GM18861 (cell line): ENCODE results near the gene ETFA.
"Not testable (repeated sequence)": the region's sequence is repeated elsewhere in the genome, so short reads cannot be mapped to it uniquely, and the experiment has no call there.

ENCODE experiments used
- ATAC-seq: cut with Tn5 transposase; IDR thresholded peaks from one replicate; pipeline ENCODE4 v1.9.1; 2021; ENCODE audit not compliant: unreplicated experiment

Gene ETFA

GRCh38 chr15:76282465-76282864, 28.8 kb downstream of the ETFA start:
- ATAC-seq = no peak

DNA sequence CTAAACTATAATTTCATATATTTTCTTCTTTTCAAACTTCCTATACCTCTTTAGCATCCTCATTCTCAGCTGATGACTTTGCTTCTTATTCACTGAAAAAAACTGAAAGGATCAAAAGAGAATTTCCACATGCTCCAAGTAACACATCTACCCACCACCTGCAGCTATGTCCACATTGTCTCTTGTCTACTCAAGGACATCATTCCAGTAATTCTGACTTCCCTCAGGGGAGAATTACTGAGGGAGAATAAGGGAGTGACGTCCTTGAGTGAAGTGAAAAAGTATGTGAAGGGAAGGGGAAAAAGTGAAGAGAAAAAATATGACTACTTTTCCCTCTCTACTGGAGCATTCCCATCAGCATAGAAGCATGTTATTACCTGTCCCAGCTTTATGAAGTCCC, 32.6 kb downstream of the ETFA start:
- no peak for ATAC-seq

DNA sequence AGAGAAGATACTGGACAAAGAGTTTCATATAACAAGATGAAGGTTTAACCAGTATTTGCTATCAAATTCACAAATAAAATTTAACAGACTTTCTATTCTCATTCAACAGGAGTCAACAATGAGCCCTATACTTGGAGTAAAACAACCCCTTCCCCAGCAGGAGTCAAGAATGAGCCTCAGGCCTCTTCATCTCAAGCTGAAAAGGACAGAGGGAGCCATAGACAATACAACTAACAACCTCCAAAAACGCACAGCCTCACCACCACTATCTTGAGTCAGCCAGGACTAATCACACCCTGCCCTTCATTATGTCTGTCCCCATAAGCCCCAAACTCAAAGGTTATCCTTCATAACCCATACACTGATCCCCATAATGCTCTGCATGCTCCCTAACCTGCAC, 36.4 kb downstream of the ETFA start:
- no peak for ATAC-seq

GRCh38 chr15:76274226-76274625, 37.0 kb downstream of the ETFA start:
- no peak for ATAC-seq

DNA sequence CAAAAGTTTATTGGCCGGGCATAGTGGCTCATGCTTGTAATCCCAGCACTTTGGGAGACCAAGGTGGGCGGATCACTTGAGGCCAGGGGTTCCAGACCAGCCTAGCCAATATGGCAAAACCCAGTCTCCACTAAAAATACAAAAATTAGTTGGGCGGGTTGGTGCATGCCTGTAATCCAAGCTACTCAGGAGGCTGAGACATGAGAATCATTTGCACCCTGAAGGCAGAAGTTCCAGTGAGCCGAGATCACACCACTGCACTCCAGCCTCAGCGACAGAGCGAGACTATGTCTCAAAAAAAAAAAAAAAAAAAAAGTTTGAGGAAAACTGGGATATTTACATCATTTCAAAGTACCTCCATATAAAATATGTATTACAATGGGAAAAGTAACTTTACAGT, 40.4 kb downstream of the ETFA start:
- ATAC-seq = no peak

GRCh38 chr15:76267077-76267476, 44.2 kb downstream of the ETFA start:
- ATAC-seq = no peak

- not testable (repeated sequence) for ATAC-seq
Measured at GRCh38 chr15:76265769-76266168, 45.5 kb downstream of the ETFA start.

DNA sequence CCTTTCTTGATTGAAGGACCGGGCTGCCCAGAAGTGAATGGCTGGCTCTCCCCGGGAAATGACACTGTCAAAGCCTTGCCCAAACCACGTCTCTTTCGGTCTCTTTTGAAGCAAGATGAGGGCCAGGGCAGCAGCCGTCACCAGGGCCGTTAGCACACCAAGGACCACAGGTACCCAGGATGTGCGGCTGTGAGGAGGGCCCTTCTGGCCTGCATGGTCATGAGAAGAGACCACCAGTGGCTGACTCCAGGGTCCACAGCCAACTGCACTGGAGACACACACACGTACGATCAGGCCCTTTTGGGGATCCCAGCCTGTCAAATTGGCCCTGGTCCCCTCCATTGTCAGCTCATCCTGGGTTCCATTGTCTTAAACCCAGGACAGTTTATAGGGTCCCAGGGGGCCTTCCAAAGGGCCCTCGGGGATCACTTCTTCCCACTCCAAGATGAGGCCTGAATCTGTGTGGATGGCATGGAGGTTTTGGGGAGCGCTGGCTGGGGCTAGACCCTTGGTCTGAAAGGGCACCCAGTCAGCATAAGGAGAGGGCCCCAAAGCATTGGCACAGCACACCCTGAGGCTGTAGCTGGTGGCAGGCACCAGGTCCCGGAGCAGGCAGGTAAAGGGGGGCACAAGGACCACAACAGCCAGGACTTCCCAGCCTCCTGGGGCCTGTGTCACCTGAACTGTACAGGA, 50.9 kb downstream of the ETFA start:
- ATAC-seq = no peak

- ATAC-seq = no peak
Measured at GRCh38 chr15:76259392-76259791, 51.9 kb downstream of the ETFA start.

DNA sequence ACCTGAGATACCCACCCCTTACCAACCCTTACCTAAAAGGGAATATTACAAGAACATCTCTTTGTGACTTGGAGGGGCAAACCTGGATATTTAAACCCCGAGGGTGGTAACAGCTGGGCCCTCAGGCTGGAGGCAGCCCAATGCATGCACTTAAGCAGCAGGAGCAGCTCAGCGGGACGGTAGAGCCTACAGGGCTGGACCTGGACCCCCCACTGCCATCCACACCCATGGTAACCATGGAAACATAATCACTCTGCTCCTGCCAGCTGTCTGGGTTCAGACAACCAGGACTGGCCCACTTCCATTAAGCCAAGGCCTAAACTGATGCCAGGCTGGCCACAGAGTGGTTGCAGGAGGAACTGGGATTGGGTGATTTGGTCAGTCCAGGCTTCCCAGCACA, 52.8 kb downstream of the ETFA start:
- no peak for ATAC-seq

DNA sequence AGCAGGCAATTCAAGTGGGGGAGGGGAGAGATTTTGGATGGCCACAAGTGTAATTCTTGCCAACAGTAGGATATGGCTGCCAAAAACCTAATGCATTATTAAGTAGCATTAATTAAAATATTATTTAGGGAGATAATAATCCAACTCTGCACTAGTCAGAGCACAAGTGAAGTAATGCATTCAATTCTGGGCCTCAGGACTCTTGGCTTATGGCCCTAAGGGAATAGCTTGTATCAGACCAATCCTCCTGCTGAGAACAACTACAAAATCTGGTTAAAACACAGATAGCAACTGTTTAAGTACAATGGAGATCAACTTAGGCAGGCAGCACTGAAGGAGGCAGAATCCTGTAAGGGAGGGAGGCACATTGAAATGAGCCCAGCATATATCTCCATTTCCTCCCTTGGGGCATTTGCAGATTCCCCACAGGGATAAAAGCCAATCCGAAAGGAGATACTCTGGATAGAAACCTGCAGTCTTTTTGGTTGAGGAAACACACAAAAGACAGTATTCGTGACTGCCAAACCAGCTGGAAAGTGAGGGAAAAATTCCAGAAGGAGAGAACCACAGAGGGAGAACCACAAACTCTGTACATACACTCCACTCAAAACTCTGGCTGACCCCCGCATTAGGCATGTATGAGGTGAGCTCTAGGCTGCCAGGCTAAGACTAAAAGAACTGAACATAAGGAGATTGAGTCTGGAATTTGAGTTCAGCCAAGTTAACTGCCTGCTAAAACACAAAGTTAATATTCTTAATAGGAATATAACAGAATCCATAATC, 57.4 kb downstream of the ETFA start:
- ATAC-seq = no peak

- no peak for ATAC-seq
Measured at GRCh38 chr15:76252249-76252648, 59.0 kb downstream of the ETFA start.

DNA sequence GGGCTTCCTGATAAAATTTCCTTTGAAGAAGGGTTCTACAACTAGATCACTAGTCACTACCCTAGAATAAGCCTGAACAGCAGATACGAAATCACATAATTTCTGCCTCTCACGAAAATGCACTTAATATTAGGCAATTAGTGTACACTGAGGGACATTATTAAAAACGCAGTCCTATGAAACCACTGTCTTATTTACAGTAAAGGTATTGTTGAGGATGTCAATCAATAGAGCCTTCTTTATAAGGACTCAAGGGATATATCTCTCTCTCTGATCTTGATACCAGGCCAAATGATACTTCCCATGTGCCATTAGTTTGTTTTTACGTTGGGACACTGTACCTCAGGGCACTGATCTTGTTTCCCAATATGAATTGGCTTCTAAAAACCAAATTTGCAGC, 59.6 kb downstream of the ETFA start:
- ATAC-seq = no peak

- ATAC-seq = no peak
Measured at GRCh38 chr15:76245072-76245610, 66.1 kb downstream of the ETFA start.

DNA sequence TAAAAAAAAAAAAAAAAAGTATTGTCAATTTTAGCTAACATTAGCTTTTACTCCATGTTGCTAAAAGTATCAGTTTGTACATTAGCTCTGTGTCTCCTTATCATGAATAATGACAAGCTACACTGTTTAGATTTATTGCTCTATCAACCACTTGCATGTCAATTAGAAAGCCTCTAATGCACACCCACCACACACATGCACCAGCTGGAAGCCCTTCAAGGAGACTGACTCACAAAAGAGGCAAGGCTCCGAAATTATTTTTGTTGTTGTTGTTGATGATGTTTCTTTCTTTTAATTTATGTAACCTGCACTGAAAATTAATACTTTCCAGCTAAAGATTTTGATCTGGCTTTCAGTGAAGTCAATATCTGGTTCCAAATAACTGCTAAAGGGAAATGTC, 71.5 kb downstream of the ETFA start:
- no peak for ATAC-seq

- no peak for ATAC-seq
Measured at GRCh38 chr15:76236350-76236749, 74.9 kb downstream of the ETFA start.

DNA sequence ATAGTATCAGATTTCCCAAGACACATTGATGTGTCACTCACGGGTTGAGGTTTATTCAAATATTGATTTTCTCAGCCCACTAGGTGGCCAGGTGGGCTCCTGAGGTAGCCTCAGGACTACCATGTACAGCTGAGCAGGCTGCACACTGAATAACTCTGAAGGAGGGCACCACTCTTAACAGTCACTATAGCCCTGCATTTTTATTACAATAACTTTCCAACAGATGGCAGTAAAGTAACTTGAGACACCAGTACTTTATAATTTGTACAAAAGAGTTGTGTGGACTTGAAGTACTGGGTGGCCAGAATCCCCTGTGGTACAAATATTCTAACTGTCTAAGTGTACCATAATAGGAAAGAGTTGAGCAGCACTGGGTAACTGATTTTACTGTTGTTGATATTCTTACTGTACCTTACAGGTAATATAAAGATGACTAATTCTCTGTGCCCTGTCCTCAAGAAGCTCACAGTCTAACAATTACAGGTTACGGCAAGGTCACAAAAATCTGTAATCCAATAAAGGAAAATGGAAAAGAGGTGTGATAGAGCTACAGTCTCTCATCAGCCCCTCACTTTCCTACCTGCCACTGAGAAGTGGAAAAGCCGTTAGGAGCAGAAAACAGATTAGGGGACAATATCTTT, 76.0 kb downstream of the ETFA start:
- no peak for ATAC-seq

GRCh38 chr15:76234337-76234889, 76.9 kb downstream of the ETFA start:
- no peak for ATAC-seq

- no peak for ATAC-seq
Measured at GRCh38 chr15:76233921-76234320, 77.3 kb downstream of the ETFA start.

GRCh38 chr15:76229266-76229665, 82.0 kb downstream of the ETFA start:
- no peak for ATAC-seq

DNA sequence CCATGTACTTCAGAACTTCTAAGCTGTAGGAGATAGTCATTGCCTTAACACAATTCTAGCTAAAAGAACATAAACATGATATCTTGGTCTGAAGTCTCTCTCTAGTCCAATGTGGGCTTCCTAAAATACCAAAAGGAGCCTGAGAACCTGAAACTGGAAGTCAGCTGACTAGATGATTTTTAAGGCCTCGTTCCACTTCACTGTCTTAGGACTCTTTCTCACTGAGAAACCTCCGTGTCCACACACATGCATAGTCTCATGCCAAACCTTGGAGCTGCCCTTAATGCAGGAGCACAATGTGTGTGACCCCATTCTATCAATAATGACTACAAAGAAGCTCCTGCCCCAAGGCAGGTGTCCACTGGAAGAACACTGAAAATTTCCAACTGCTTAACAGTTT, 87.7 kb downstream of the ETFA start:
- ATAC-seq = no peak

DNA sequence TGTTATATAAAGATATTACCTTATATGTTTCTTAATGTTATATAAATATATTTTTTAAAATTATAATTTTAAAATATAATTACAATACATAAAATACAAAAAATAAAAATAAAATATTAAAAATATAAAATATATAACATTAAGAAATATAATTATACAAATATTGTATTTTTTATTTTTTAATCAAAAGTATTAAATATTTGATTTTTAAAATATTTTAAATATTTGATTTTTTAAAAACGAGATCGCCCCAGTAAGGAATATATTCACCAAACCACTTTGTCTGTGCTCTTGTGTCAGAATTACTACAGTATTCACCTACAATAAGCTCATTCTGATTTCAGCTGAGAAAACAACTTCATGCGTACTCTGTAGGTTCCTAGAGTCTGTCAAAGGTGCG, 89.1 kb downstream of the ETFA start:
- ATAC-seq = no peak
